MCF 10A (cell line): ENCODE results near the gene CSTF3. TPM values are rescaled to one million over a fixed set of nuclear protein-coding genes. Genes with fewer than 3 reads are reported as not detected.

Experiments
- BruUV-seq: library from RNA; stranded (reverse); fragments of 400-500 nt; replicated peaks from 2 replicates; lab custom pipeline; 2021; lab: Mats Ljungman, UMichigan
- CTCF ChIA-PET: fragments of 300-600 bp; sonication (Branson Sonifier 250); formaldehyde crosslinking; extraction: SDS; loops from one replicate; lab custom pipeline; 2021; ENCODE audit warnings: antibody characterized with exemption, inconsistent platforms; lab: Yijun Ruan, JAX
- POLR2A ChIA-PET: fragments of 300-600, 350-650 bp; sonication (Branson Sonifier 250); formaldehyde crosslinking; extraction: SDS; loops from one replicate; lab custom pipeline; 2020; ENCODE audit warnings: antibody characterized with exemption, inconsistent platforms; lab: Yijun Ruan, JAX
- DNase-seq: peaks from one replicate; pipeline ENCODE4 v3.0.0-alpha.2; 2018; ENCODE audit not compliant: unreplicated experiment
- H3K27ac Mint-ChIP-seq: one replicate; pipeline ENCODE4 v1.8.0; 2022; ENCODE audit warnings: mild to moderate bottlenecking, low read depth, mixed read lengths; ENCODE audit not compliant: unreplicated experiment
- H3K27me3 Mint-ChIP-seq: one replicate; pipeline ENCODE4 v1.8.0; 2022; ENCODE audit warnings: mixed read lengths; ENCODE audit not compliant: insufficient read depth, unreplicated experiment
- H3K36me3 Mint-ChIP-seq: one replicate; pipeline ENCODE4 v1.8.0; 2022; ENCODE audit warnings: mild to moderate bottlenecking, moderate library complexity, mixed read lengths; ENCODE audit not compliant: insufficient read depth, unreplicated experiment
- H3K4me1 Mint-ChIP-seq: one replicate; pipeline ENCODE4 v1.8.0; 2022; ENCODE audit warnings: mixed read lengths; ENCODE audit not compliant: insufficient read depth, unreplicated experiment
- H3K4me3 Mint-ChIP-seq: one replicate; pipeline ENCODE4 v1.8.0; 2022; ENCODE audit warnings: mild to moderate bottlenecking, moderate library complexity, mixed read lengths; ENCODE audit not compliant: unreplicated experiment
- H3K9me3 Mint-ChIP-seq: one replicate; pipeline ENCODE4 v1.8.0; 2022; ENCODE audit warnings: mixed read lengths; ENCODE audit not compliant: unreplicated experiment
- intact Hi-C: fragments of 100-400 bp; cut with micrococcal nuclease; formaldehyde crosslinking; loops from 2 replicates; pipeline ENCODE4 v1.14.1; 2022
- total RNA-seq: library from RNA; stranded (reverse); gene quantifications from 2 replicates; pipeline ENCODE4 v1.2.3, GENCODE V29; 2022
- TF ChIP-seq, protein P1 (sequence below): fragments of 200-600 bp; IDR thresholded peaks from one replicate; pipeline ENCODE4 v1.8.0; 2022; ENCODE audit warnings: antibody characterized with exemption, mild to moderate bottlenecking; ENCODE audit not compliant: unreplicated experiment

CSTF3 gene
- total RNA-seq, 1 experiment from 2014 or later = 48.4 TPM

DNA sequence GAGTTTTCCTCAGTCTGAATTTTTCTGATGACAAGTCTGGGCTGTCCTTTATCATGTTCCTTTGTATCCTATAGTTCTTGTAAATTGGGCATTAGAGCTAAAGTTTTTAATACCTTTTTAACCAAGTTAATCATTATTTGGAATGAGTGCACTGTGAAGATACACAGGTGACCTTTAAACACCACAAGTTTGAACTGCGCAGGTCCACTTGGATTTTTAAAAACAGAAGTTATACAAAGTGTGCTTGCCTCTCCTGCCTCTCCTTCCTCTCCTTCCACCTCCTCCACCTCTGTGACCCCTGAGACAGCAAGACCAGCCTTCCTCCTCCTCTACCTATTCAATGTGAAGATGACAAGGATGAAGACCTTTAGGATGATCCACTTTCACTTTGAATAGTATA, 126.3 kb downstream of the CSTF3 start:
- no peak for DNase-seq
- intact Hi-C loops = no loop called here
- H3K36me3 Mint-ChIP-seq = peaks cover 6% of the 10 kb centered on the region
- no TSS peak for BruUV-seq
- no peak overlapping the region for H3K27ac Mint-ChIP-seq
- TF ChIP-seq, protein P1, sequence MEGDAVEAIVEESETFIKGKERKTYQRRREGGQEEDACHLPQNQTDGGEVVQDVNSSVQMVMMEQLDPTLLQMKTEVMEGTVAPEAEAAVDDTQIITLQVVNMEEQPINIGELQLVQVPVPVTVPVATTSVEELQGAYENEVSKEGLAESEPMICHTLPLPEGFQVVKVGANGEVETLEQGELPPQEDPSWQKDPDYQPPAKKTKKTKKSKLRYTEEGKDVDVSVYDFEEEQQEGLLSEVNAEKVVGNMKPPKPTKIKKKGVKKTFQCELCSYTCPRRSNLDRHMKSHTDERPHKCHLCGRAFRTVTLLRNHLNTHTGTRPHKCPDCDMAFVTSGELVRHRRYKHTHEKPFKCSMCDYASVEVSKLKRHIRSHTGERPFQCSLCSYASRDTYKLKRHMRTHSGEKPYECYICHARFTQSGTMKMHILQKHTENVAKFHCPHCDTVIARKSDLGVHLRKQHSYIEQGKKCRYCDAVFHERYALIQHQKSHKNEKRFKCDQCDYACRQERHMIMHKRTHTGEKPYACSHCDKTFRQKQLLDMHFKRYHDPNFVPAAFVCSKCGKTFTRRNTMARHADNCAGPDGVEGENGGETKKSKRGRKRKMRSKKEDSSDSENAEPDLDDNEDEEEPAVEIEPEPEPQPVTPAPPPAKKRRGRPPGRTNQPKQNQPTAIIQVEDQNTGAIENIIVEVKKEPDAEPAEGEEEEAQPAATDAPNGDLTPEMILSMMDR = no peak
- ChIA-PET CTCF (interaction anchor here (0.6 to 1.0 kb wide), 2 partner anchors 30 to 210 kb away, joined by 4 to 5 read pairs; no protein-coding TSS in a partner anchor), POLR2A (interaction anchor here (0.6 to 1.1 kb wide), 4 partner anchors 9 to 126 kb away, joined by 3 to 4 read pairs (median 3); partner anchors contain the start of gene CSTF3)
- H3K27me3 Mint-ChIP-seq = no peaks in the 10 kb centered on the region
- H3K9me3 Mint-ChIP-seq = no peaks in the 10 kb centered on the region
- H3K4me1 Mint-ChIP-seq = no peaks in the 10 kb centered on the region
- no peak overlapping the region for H3K4me3 Mint-ChIP-seq

Other genes starting within 250 kb of the CSTF3 start
- gene DEPDC7, start 145.6 kb downstream of the CSTF3 start, total RNA-seq = 2.2 and 3.6 TPM in 2 replicates
- 25.8 and 26.9 TPM in 2 replicates for gene TCP11L1, start 121.9 kb downstream of the CSTF3 start, total RNA-seq
- 51.4 and 53.7 TPM in 2 replicates for gene HIPK3, start 95.9 kb upstream of the CSTF3 start, total RNA-seq
- 0.16 TPM in 1 of 2 replicates, not detected in the other for gene KIAA1549L, start 214.6 kb upstream of the CSTF3 start, total RNA-seq